ENCODE data around the gene SH2D6.
"Not testable (repeated sequence)": the region's sequence is repeated elsewhere in the genome, so short reads cannot be mapped to it uniquely, and the experiment has no call there.

The SH2D6 gene

DNA sequence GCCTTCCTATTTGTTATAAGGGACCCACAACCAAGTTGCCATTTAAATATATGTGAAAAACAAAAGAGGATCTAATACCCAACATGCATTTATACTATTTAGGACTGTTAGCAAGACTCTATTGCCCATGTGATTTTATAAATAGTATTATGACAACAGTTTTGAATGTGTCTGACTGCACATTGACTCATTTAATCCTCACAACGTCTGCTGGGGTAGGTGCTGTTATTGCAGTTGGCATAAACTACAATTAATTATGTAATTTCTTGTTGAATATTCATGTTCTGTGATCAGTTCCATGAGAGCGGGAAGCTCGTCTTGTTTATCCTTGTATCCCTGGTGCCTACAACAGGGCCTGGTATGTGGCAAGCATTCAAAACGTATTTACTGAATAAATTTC is 53.7 kb downstream of the SH2D6 start:
- DNase-seq = no peak

DNA sequence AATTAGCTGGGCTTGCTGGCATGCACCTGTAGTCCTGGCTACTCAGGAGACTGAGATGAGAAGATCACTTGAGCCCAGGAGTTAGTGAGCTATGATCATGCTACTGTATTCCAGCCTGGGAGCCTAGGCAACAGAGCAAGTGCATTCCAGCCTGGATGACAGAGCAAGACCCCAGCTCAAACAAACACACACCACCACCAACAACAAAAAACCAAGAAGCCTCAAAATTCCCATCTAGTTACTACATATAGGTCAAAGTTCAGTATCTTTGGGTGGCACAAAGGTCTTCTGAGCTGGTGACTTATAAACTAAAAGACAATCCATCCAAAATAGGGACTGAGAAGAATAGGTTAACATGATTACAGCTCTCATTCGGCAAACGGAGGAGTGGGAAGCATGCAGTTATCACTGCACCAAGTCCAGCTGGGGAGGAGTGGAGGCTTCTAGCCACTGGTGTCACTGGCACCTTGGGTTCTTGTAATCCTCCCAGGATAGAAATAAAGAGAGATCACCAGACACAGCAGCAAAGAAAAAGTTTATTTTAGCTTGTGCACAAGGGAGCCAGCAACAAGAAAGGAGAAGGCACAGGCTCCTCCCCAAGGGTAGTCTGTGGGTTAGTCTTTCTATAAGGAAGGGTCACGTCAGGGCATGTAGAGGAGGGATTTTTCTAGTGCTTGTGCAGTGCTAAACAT is 57.4 kb downstream of the SH2D6 start:
- DNase-seq = no peak

DNA sequence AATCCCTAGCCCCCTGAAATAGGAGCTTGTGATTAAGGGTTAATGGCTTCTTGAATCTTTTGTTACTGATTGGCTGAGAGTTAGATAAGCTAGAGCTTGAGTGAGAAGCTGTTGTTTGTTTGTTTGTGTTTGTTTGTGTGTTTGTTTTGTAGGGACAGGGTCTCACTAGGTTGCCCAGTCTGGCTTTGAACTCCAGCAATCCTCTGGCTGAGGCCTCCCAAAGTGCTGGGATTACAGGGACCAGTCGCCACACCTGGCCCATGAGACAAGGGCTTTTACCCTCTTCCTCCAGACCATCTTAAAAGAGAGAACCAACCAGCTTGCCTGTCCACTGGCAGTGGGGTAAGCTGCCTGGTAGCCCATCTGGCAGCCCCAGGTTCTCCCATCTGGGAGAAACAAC is 58.1 kb downstream of the SH2D6 start:
- DNase-seq = no peak

DNA sequence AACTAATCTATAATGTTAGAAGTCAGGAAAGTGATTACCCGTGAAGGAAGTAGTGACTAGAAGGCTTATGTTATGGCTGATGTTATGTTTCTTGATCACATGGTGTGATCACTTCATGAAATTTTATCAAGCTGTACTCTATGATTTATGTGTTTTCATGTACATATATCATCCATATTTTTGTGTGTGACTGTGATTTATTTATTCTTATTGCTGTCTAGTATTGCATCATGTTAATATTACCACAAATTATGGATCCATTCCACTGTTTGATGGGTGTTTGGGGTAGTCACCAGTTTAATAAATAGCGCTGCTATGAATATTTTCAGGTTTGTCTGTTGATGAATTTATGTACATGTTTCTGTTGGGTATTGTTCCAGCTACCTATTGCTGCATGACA is 59.4 kb downstream of the SH2D6 start:
- no peak for DNase-seq

DNA sequence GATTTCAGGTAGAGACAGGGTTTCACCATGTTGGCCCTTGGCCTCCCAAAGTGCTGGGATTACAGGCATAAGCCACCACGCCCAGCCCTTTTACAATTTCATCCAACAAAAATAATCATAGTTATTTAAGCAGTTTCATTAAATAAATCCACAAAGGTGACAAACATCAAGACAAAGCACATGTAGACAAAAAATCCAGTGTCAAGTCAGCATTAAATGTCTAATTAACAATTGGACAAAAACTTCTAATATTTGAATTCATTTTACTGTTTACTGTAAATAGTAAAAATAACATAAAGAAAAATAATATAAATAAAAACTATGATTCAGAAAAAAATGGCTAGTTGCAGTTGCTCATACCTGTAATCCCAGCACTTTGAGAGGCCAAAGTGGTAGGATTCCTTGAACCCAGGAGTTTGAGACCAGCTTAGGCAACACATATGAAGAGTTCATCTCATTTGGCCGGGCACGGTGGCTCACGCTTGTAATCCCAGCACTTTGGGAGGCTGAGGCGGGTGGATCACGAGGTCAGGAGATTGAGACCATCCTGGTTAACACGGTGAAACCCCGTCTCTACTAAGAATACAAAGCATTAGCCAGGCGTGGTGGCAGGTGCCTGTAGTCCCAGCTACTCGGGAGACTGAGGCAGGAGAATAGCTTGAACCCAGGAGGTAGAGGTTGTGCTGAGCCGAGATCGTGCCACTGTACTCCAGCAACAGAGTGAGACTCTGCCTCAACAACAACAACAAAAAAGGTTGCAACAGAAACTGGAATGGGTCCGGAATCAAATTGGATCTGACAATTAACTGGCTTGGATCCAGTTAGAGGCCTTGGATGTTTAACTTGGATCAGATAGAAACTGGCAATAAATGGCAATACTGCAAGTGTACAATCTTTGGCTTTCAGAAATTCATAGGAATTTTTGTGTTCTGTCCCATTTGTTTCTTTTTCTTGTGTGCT is 63.6 kb downstream of the SH2D6 start:
- DNase-seq = no peak

DNA sequence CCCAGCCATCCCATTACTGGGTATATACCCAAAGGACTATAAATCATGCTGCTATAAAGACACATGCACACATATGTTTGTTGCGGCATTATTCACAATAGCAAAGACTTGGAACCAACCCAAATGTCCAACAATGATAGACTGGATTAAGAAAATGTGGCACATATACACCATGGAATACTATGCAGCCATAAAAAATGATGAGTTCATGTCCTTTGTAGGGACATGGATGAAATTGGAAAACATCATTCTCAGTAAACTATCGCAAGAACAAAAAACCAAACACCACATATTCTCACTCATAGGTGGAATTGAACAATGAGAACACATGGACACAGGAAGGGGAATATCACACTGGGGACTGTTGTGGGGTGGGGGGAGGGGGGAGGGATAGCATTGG is 66.1 kb downstream of the SH2D6 start:
- not testable (repeated sequence) for DNase-seq

DNA sequence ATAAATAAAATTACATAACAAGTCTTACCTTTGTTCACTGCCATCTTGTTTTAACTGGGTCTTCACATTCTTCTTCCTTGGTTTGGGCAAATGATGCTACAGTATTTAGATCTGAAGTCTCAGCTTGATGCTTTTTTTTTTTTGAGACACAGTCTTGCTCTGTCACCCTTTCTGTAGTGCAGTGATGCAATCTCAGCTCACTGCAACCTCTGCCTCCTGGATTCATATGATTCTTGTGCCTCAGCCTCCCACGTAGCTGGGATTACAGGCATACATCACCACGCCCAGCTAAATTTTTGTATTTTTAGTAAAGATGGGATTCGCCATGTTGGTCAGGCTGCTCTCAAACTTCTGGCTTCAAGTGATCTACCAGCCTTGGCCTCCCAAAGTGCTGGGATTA is 67.3 kb downstream of the SH2D6 start:
- no peak for DNase-seq
